ENCODE results near the gene CCL17.

The CCL17 gene

GRCh38 chr16:57444711-57445110 lies 40.1 kb downstream of the CCL17 start:
- Histone ChIP-seq H3K9ac (ENCODE audit: low read length) (no peak overlapping the region), H3K79me2 (ENCODE audit: low read length) (peaks cover 51% of the 10 kb centered on the region), H3K27ac (ENCODE audit: low read length) (no peak overlapping the region), H3K36me3 (replicated peaks; ENCODE audit: low read depth, low read length) (peaks cover 7% of the 10 kb centered on the region), H4K20me1 (ENCODE audit: insufficient read depth, low read length) (0 out of 2 replicates have a peak, but pooled peaks cover 4% of the 10 kb centered on the region), H3K4me3 (ENCODE audit: low read length) (no peak overlapping the region), H3K27me3 (ENCODE audit: low read depth, low read length) (no peaks in the 10 kb centered on the region), H3K4me2 (ENCODE audit: low read length) (no peak overlapping the region), H3K9me3 (ENCODE audit: insufficient read depth, low read length) (no peaks in the 10 kb centered on the region), H2AFZ (ENCODE audit: low read depth, low read length) (no peak overlapping the region), H3K4me1 (ENCODE audit: low read length) (peaks cover 14% of the 10 kb centered on the region)
- TF ChIP-seq EZH2phosphoT487 (IDR thresholded peaks at IDR 0.05; ENCODE audit: low read depth) (no peak), CTCF (IDR thresholded peaks at IDR 0.05; ENCODE audit: low read depth, low read length) (no peak)

GRCh38 chr16:57445510-57445909 lies 40.9 kb downstream of the CCL17 start:
- no peak overlapping the region for H3K4me2 ChIP-seq (ENCODE audit: low read length)
- no peak overlapping the region for H3K9ac ChIP-seq (ENCODE audit: low read length)
- H3K27ac ChIP-seq (ENCODE audit: low read length): no peak overlapping the region
- no peak overlapping the region for H3K4me3 ChIP-seq (ENCODE audit: low read length)
- 0 out of 2 replicates have a peak, but pooled peaks cover 4% of the 10 kb centered on the region for H4K20me1 ChIP-seq (ENCODE audit: insufficient read depth, low read length)
- H3K79me2 ChIP-seq (ENCODE audit: low read length): peaks cover 51% of the 10 kb centered on the region
- TF ChIP-seq CTCF (IDR thresholded peaks at IDR 0.05; ENCODE audit: low read depth, low read length) (no peak), EZH2phosphoT487 (IDR thresholded peaks at IDR 0.05; ENCODE audit: low read depth) (no peak)
- no peaks in the 10 kb centered on the region for H3K27me3 ChIP-seq (ENCODE audit: low read depth, low read length)
- no peak overlapping the region for H2AFZ ChIP-seq (ENCODE audit: low read depth, low read length)
- H3K36me3 ChIP-seq (replicated peaks; ENCODE audit: low read depth, low read length): peaks cover 6% of the 10 kb centered on the region
- no peaks in the 10 kb centered on the region for H3K9me3 ChIP-seq (ENCODE audit: insufficient read depth, low read length)
- H3K4me1 ChIP-seq (ENCODE audit: low read length): peaks cover 14% of the 10 kb centered on the region

- Histone ChIP-seq H3K27ac (ENCODE audit: low read length) (peak overlapping the region; percentile 45), H3K9me3 (ENCODE audit: insufficient read depth, low read length) (no peaks in the 10 kb centered on the region), H3K4me3 (ENCODE audit: low read length) (peak overlapping the region; percentile 91), H3K4me1 (ENCODE audit: low read length) (peaks cover 14% of the 10 kb centered on the region), H3K36me3 (replicated peaks; ENCODE audit: low read depth, low read length) (peaks cover under 1% of the 10 kb centered on the region), H3K27me3 (ENCODE audit: low read depth, low read length) (no peaks in the 10 kb centered on the region), H3K4me2 (ENCODE audit: low read length) (peak overlapping the region; percentile 84), H3K79me2 (ENCODE audit: low read length) (peaks cover 51% of the 10 kb centered on the region), H3K9ac (ENCODE audit: low read length) (peak overlapping the region; percentile 92), H2AFZ (ENCODE audit: low read depth, low read length) (no peak overlapping the region), H4K20me1 (ENCODE audit: insufficient read depth, low read length) (0 out of 2 replicates have a peak, but pooled peaks cover 4% of the 10 kb centered on the region)
- TF ChIP-seq EZH2phosphoT487 (IDR thresholded peaks at IDR 0.05; ENCODE audit: low read depth) (no peak), CTCF (IDR thresholded peaks at IDR 0.05; ENCODE audit: low read depth, low read length) (no peak)
These were observed 42.1 kb downstream of the CCL17 start for GRCh38 chr16:57446531-57447185.

- Histone ChIP-seq H3K4me3 (ENCODE audit: low read length) (peak within 1 kb of the TSS; percentile 91), H2AFZ (ENCODE audit: low read depth, low read length) (peak within 1 kb of the TSS; percentile 79), H3K27me3 (ENCODE audit: low read depth, low read length) (no peaks in the 10 kb centered on the region), H3K9ac (ENCODE audit: low read length) (peak within 1 kb of the TSS; percentile 92), H3K4me1 (ENCODE audit: low read length) (peaks cover 14% of the 10 kb centered on the region), H3K27ac (ENCODE audit: low read length) (peak within 1 kb of the TSS; percentile 46), H3K79me2 (ENCODE audit: low read length) (peaks cover 51% of the 10 kb centered on the region), H3K4me2 (ENCODE audit: low read length) (peak within 1 kb of the TSS; percentile 84), H3K9me3 (ENCODE audit: insufficient read depth, low read length) (no peaks in the 10 kb centered on the region), H3K36me3 (replicated peaks; ENCODE audit: low read depth, low read length) (peaks cover 5% of the 10 kb centered on the region), H4K20me1 (ENCODE audit: insufficient read depth, low read length) (0 out of 2 replicates have a peak, but pooled peaks cover 4% of the 10 kb centered on the region)
- no peak for TF ChIP-seq EZH2phosphoT487 (IDR thresholded peaks at IDR 0.05; ENCODE audit: low read depth)
- TF ChIP-seq CTCF (IDR thresholded peaks at IDR 0.05; ENCODE audit: low read depth, low read length): no peak
These were observed 42.8 kb downstream of the CCL17 start, which contains the start of the genes CIAPIN1 and COQ9 for GRCh38 chr16:57447186-57447962. CIAPIN1 (minus strand) TSS chr16:57447385; CDS start chr16:57440928, 6,457 bp downstream. COQ9 (plus strand) TSS chr16:57447479; CDS start chr16:57447506, 27 bp downstream.
